Measurements from ENCODE around the gene TNFAIP8L1. TPM values are rescaled to one million over a fixed set of nuclear protein-coding genes. Genes with fewer than 3 reads are reported as not detected.

Gene TNFAIP8L1
- total RNA-seq, 1 donor from 2014 or later = 5.9 TPM

GRCh38 chr19:4657835-4658234, 18.5 kb downstream of the TNFAIP8L1 start:
- H3K36me3 Mint-ChIP-seq (ENCODE audit: unreplicated experiment) = peaks cover 28% of the 10 kb centered on the region
- no peak overlapping the region for H3K27ac Mint-ChIP-seq (ENCODE audit: unreplicated experiment)
- no peak for DNase-seq (ENCODE audit: extremely low spot score, unreplicated experiment)
- no peak overlapping the region for H3K4me3 Mint-ChIP-seq (ENCODE audit: unreplicated experiment)
- no peaks in the 10 kb centered on the region for H3K27me3 Mint-ChIP-seq (ENCODE audit: unreplicated experiment)
- H3K9me3 Mint-ChIP-seq (ENCODE audit: unreplicated experiment) = no peaks in the 10 kb centered on the region
- TF ChIP-seq CTCF (IDR thresholded peaks at IDR 0.05) = no peak
- H3K4me1 Mint-ChIP-seq (ENCODE audit: unreplicated experiment) = no peaks in the 10 kb centered on the region

GRCh38 chr19:4660181-4660791, 21.0 kb downstream of the TNFAIP8L1 start:
- Mint-ChIP-seq H3K4me3 (ENCODE audit: unreplicated experiment) (no peak overlapping the region), H3K27me3 (ENCODE audit: unreplicated experiment) (no peaks in the 10 kb centered on the region), H3K36me3 (ENCODE audit: unreplicated experiment) (peaks cover 29% of the 10 kb centered on the region), H3K9me3 (ENCODE audit: unreplicated experiment) (no peaks in the 10 kb centered on the region), H3K27ac (ENCODE audit: unreplicated experiment) (no peak overlapping the region), H3K4me1 (ENCODE audit: unreplicated experiment) (no peaks in the 10 kb centered on the region)
- DNase-seq (ENCODE audit: extremely low spot score, unreplicated experiment) = no peak
- peak; percentile 24 for TF ChIP-seq CTCF (IDR thresholded peaks at IDR 0.05)

- TF ChIP-seq CTCF (IDR thresholded peaks at IDR 0.05) = no peak
- no peak overlapping the region for H3K27ac Mint-ChIP-seq (ENCODE audit: unreplicated experiment)
- no peaks in the 10 kb centered on the region for H3K4me1 Mint-ChIP-seq (ENCODE audit: unreplicated experiment)
- no peaks in the 10 kb centered on the region for H3K9me3 Mint-ChIP-seq (ENCODE audit: unreplicated experiment)
- H3K36me3 Mint-ChIP-seq (ENCODE audit: unreplicated experiment) = peaks cover 32% of the 10 kb centered on the region
- no peak for DNase-seq (ENCODE audit: extremely low spot score, unreplicated experiment)
- H3K27me3 Mint-ChIP-seq (ENCODE audit: unreplicated experiment) = no peaks in the 10 kb centered on the region
- no peak overlapping the region for H3K4me3 Mint-ChIP-seq (ENCODE audit: unreplicated experiment)
These were observed 21.7 kb downstream of the TNFAIP8L1 start for GRCh38 chr19:4660993-4661392.

GRCh38 chr19:4662020-4662695, 22.8 kb downstream of the TNFAIP8L1 start:
- no peaks in the 10 kb centered on the region for H3K27me3 Mint-ChIP-seq (ENCODE audit: unreplicated experiment)
- peak; percentile 79 for DNase-seq (ENCODE audit: extremely low spot score, unreplicated experiment)
- H3K9me3 Mint-ChIP-seq (ENCODE audit: unreplicated experiment) = no peaks in the 10 kb centered on the region
- no peak overlapping the region for H3K4me3 Mint-ChIP-seq (ENCODE audit: unreplicated experiment)
- no peaks in the 10 kb centered on the region for H3K4me1 Mint-ChIP-seq (ENCODE audit: unreplicated experiment)
- peaks cover 32% of the 10 kb centered on the region for H3K36me3 Mint-ChIP-seq (ENCODE audit: unreplicated experiment)
- no peak for TF ChIP-seq CTCF (IDR thresholded peaks at IDR 0.05)
- H3K27ac Mint-ChIP-seq (ENCODE audit: unreplicated experiment) = no peak overlapping the region

GRCh38 chr19:4662812-4663211, 23.5 kb downstream of the TNFAIP8L1 start:
- DNase-seq (ENCODE audit: extremely low spot score, unreplicated experiment) = no peak
- no peaks in the 10 kb centered on the region for H3K9me3 Mint-ChIP-seq (ENCODE audit: unreplicated experiment)
- peaks cover 36% of the 10 kb centered on the region for H3K36me3 Mint-ChIP-seq (ENCODE audit: unreplicated experiment)
- H3K4me3 Mint-ChIP-seq (ENCODE audit: unreplicated experiment) = no peak overlapping the region
- no peak for TF ChIP-seq CTCF (IDR thresholded peaks at IDR 0.05)
- no peaks in the 10 kb centered on the region for H3K27me3 Mint-ChIP-seq (ENCODE audit: unreplicated experiment)
- no peak overlapping the region for H3K27ac Mint-ChIP-seq (ENCODE audit: unreplicated experiment)
- no peaks in the 10 kb centered on the region for H3K4me1 Mint-ChIP-seq (ENCODE audit: unreplicated experiment)

Measured in osteocyte (in vitro differentiated cells).